ENCODE results near the gene SEMA5A.

SEMA5A gene

DNA sequence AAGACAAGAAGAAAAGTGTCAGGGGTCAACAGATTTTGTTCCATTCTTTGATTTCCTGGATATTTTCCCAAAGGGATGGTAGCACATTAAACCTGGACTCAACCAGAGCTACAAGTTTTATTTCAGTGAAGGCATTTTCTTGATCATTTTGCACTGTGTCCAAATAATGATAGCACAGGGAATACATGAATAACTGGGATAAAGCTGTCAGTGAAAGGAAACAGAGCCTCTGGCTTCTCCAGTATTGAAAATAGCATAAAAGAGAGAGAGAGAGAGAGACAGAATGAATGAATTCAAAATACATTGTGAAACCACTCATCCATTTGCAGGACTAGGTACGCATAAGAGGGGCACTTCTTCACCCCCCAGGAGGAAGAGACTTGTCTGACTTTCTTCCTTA is 43.0 kb downstream of the SEMA5A start:
- in situ Hi-C loops (cut with HindIII; ENCODE audit: low sequenced_read_pairs), result no loop called here
- H3K4me3 ChIP-seq (ENCODE audit: low read depth, low read length), result no peak overlapping the region
- DNase-seq (ENCODE audit: low read depth, low spot score), result no peak
- TF ChIP-seq, protein P1, sequence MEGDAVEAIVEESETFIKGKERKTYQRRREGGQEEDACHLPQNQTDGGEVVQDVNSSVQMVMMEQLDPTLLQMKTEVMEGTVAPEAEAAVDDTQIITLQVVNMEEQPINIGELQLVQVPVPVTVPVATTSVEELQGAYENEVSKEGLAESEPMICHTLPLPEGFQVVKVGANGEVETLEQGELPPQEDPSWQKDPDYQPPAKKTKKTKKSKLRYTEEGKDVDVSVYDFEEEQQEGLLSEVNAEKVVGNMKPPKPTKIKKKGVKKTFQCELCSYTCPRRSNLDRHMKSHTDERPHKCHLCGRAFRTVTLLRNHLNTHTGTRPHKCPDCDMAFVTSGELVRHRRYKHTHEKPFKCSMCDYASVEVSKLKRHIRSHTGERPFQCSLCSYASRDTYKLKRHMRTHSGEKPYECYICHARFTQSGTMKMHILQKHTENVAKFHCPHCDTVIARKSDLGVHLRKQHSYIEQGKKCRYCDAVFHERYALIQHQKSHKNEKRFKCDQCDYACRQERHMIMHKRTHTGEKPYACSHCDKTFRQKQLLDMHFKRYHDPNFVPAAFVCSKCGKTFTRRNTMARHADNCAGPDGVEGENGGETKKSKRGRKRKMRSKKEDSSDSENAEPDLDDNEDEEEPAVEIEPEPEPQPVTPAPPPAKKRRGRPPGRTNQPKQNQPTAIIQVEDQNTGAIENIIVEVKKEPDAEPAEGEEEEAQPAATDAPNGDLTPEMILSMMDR (IDR thresholded peaks at IDR 0.05; ENCODE audit: low read depth, low read length), result no peak

DNA sequence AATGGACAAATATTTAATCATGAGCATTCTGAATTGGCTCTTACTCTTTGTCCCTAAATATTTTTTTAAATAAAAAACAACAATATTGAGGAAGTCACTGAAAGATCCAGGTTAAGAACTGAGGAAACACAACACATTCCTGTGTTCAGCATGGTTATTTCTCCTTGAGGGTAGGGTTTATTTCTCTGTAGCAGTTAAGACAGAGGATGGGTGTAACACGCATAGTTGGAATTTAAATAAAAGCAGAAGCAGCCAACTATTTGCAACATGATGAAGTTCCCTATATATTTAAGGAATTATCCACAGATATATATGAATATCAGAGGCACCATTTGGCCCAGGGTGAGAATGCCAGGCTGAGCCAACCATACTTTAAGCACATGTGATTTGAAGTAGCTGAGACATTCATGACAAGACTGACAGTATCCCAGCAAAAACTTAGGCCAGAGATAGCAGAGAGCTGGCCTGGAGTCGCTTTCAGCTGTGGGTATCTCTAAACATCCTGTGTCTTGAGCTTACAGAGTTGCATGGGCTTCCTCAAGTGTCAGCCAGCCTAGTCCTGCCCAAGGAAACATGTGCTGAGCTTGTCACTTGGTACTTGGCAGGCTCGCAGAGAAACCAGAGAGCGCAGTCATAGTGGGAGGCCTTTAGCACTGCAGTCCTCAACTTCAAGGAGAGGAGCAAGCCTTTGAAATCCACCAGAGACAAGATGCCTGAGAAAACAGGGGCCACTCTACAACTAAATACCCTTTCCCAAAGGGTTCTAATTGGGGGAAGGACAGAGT is 43.6 kb downstream of the SEMA5A start:
- TF ChIP-seq, protein P1 (IDR thresholded peaks at IDR 0.05; ENCODE audit: low read depth, low read length), result no peak
- DNase-seq (ENCODE audit: low read depth, low spot score), result no peak
- H3K4me3 ChIP-seq (ENCODE audit: low read depth, low read length), result no peak overlapping the region
- in situ Hi-C loops (cut with HindIII; ENCODE audit: low sequenced_read_pairs), result no loop called here

DNA sequence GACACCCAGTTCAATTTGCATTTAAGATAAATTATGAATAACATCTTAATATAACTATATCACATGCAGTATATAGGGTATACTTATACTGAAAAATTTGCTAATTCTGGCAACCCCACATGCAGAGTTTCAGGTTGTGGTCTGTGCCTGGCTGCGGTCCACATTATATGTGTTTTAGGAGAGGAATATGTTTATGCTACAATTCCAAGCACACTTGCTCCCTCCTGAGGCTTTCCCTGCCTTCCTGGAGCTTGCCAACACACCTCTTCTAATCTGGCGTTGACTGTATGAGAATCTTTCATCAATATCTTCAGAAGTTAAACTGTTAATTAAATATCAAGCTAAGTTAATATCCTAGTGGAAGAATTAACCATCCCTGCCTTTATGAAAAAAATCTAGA is 45.2 kb downstream of the SEMA5A start:
- no peak for DNase-seq (ENCODE audit: low read depth, low spot score)
- no peak overlapping the region for H3K4me3 ChIP-seq (ENCODE audit: low read depth, low read length)
- in situ Hi-C loops (cut with HindIII; ENCODE audit: low sequenced_read_pairs), result no loop called here
- TF ChIP-seq, protein P1 (IDR thresholded peaks at IDR 0.05; ENCODE audit: low read depth, low read length), result peak; percentile 28

DNA sequence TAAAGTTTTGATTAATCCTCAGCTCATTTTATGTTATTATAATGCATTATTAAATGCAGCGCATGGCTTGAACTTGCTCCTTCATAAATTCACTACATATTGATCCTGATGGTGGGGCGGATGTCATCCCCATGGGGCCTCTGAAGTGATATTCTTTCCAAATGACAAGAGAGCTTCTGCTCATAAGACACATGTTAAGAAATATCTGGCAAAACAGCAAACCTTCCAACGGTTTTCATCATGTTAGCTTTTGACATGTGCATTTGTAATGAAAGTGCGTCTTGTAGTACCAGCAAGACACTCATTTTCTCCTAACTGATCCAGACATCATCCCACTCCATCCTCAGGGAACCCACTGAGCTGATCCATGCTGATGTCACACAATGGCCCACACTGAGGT is 45.7 kb downstream of the SEMA5A start:
- H3K4me3 ChIP-seq (ENCODE audit: low read depth, low read length), result no peak overlapping the region
- TF ChIP-seq, protein P1 (IDR thresholded peaks at IDR 0.05; ENCODE audit: low read depth, low read length), result no peak
- in situ Hi-C loops (cut with HindIII; ENCODE audit: low sequenced_read_pairs), result no loop called here
- DNase-seq (ENCODE audit: low read depth, low spot score), result no peak

DNA sequence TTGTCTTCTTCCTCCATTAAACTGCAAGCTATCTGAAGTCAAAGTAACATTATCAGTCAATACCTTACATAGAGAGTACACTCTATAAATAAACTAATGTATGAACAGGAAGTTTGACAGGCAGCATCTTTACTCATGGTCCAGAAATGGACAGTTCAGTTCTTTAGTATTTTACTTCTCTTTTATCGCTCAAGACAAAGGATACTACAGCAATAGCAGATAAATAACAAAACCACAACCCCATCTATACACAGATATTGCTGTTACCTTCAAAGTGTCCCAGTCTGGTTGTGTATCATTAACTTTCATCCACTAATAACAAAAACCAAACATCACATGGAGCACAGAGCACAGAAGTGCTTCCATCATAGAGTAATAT is 46.4 kb downstream of the SEMA5A start:
- no peak overlapping the region for H3K4me3 ChIP-seq (ENCODE audit: low read depth, low read length)
- no peak for DNase-seq (ENCODE audit: low read depth, low spot score)
- in situ Hi-C loops (cut with HindIII; ENCODE audit: low sequenced_read_pairs), result no loop called here
- TF ChIP-seq, protein P1 (IDR thresholded peaks at IDR 0.05; ENCODE audit: low read depth, low read length), result no peak

DNA sequence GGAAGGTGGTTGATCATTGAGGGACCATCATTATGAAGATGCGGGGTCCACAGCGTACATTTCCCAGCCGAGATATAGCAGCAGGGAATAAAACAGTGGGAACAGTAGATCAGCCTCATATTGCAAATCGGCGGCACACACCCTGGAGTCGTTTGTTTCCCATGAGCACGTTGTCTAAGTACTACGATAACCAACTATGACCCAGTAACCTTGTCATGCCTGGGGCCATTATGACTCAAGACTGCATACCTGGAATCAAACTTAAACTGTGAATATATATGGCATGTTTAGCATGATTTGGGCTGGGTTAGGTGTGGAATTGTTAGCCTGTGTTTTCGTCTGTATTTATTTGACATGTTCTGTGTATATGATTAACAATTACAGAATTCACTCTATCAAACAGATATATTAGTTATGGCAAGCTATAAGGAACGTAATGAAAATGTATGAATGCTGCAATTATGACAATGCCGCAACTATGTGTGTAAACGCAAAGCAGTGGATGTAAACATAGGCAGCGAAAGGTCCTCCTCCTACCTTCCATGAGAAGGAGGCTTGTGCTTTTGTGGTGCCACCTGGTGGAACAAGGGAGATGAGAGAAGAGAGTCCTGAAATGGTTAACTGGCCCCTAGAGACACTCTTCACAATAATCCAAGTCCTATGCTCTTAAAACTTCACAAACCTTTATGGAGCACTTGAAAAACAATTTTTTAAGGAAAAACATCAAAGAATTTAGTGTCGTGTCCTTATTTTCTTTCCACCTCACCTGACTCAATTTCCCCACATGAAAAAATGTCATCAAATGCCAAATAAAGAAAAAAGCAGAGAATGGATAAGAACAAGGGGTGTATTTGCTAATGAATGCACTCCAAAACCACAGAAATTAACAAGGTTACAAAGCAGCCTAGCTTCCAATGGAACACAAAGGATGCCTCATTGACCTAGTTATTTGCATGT is 47.1 kb downstream of the SEMA5A start:
- in situ Hi-C loops (cut with HindIII; ENCODE audit: low sequenced_read_pairs), result no loop called here
- DNase-seq (ENCODE audit: low read depth, low spot score), result peak; percentile 39
- TF ChIP-seq, protein P1 (IDR thresholded peaks at IDR 0.05; ENCODE audit: low read depth, low read length), result peak; percentile 64
- no peak overlapping the region for H3K4me3 ChIP-seq (ENCODE audit: low read depth, low read length)
